Upper lobe of left lung (tissue), 4 donors: ENCODE data around the gene CDKN2AIPNL.

Experiments
- CTCF ChIP-seq, 6 experiments: fragments of 450-650 bp in 4 of 6; fragments of 200-600 bp in 2 of 6; sonication (generic) in 2 of 6; IDR thresholded peaks; one replicate each; pipeline ENCODE4 v1.5.1; 2016 to 2019; ENCODE audit warnings: antibody characterized with exemption in 6 of 6
- EP300 ChIP-seq, 4 donors: sonication (generic); formaldehyde crosslinking; IDR thresholded peaks; one replicate each; pipeline ENCODE4 v1.5.1; 2017; ENCODE audit warnings: antibody characterized with exemption in 4 of 4, control low read depth in 2 of 4
- POLR2A ChIP-seq, 4 donors: fragments of 450-650 bp; IDR thresholded peaks; one replicate each; pipeline ENCODE4 v1.5.1; 2016 to 2017; ENCODE audit warnings: antibody characterized with exemption in 4 of 4, mild to moderate bottlenecking in 2 of 4
- POLR2AphosphoS5 ChIP-seq, 2 donors: sonication (generic); formaldehyde crosslinking; IDR thresholded peaks; one replicate each; pipeline ENCODE4 v1.5.1; 2017; ENCODE audit warnings: antibody characterized with exemption in 2 of 2

GRCh38 chr5:134440201-134440755, 28.6 kb upstream of the CDKN2AIPNL start:
- TF ChIP-seq POLR2A (IDR thresholded peaks at IDR 0.05) = no peak
- no peak for TF ChIP-seq CTCF (IDR thresholded peaks at IDR 0.05)
- no peak for TF ChIP-seq POLR2AphosphoS5 (IDR thresholded peaks at IDR 0.05)
- no peak for TF ChIP-seq EP300 (IDR thresholded peaks at IDR 0.05)
